ACC112 (cell line): ENCODE measurements around the gene DDX39A.
A peak's percentile ranks its signal among the peaks of the same experiment; 100 is the strongest.
"Not testable (repeated sequence)": the region's sequence is repeated elsewhere in the genome, so short reads cannot be mapped to it uniquely, and the experiment has no call there.

Experiments used
- H2AFZ ChIP-seq: fragments of 200-600 bp; sonication (generic); one replicate; pipeline ENCODE4 v1.6.0; 2017; ENCODE audit warnings: antibody characterized with exemption, low read length; ENCODE audit not compliant: unreplicated experiment
- H3K27ac ChIP-seq: fragments of 200-600 bp; sonication (generic); 2 replicates; pipeline ENCODE4 v1.5.1; 2014; ENCODE audit warnings: low read depth, mild to moderate bottlenecking, antibody characterized with exemption, low read length, moderate library complexity
- H3K27me3 ChIP-seq: fragments of 200-600 bp; sonication (generic); 2 replicates; pipeline ENCODE4 v1.6.1; 2014; ENCODE audit warnings: mild to moderate bottlenecking, antibody characterized with exemption, low read length, moderate library complexity, mixed read lengths; ENCODE audit not compliant: insufficient read depth
- H3K36me3 ChIP-seq: fragments of 200-600 bp; sonication (generic); 2 replicates; pipeline ENCODE4 v1.6.1; 2016; ENCODE audit warnings: mild to moderate bottlenecking, antibody characterized with exemption, low read length, moderate library complexity, mixed read lengths; ENCODE audit not compliant: insufficient read depth
- H3K4me1 ChIP-seq: fragments of 200-600 bp; sonication (generic); one replicate; pipeline ENCODE4 v1.6.1; 2016; ENCODE audit warnings: low read length, mixed read lengths; ENCODE audit not compliant: insufficient read depth, unreplicated experiment, control insufficient read depth
- H3K4me3 ChIP-seq: fragments of 200-600 bp; sonication (generic); 2 replicates; pipeline ENCODE4 v1.5.1; 2014; ENCODE audit warnings: mild to moderate bottlenecking, low read depth, low read length
- H3K79me2 ChIP-seq: fragments of 200-600 bp; sonication (generic); one replicate; pipeline ENCODE4 v1.6.0; 2016; ENCODE audit warnings: low read length; ENCODE audit not compliant: control insufficient read depth, unreplicated experiment, insufficient read depth

Gene DDX39A

DNA sequence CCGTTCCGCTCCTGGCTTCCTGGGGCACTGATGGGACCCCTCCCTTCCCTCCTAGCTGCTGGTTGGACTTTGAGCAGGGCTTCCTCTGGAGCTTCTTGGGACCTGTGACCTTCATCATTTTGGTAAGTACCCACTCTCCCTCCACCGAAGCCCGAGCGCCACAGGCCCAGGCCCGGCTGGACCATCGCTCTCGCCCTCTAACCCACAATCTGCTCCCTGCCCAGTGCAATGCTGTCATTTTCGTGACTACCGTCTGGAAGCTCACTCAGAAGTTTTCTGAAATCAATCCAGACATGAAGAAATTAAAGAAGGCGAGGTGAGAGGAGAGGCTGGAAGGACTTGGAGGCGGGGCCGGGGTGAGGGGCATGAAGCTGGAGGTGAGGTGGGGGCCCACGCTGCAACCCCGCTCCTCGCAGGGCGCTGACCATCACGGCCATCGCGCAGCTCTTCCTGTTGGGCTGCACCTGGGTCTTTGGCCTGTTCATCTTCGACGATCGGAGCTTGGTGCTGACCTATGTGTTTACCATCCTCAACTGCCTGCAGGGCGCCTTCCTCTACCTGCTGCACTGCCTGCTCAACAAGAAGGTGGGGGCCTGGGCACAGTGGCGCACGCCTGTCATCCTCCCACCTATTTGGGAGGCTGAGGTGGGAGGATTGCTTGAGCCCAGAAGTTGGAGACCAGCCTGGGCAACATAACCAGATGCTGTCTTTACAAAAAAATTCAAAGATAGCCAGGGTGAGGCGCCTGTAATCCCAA is 12.3 kb downstream of the DDX39A start:
- peaks cover 23% of the 10 kb centered on the region; the same call in 1 of the 2 replicates for H3K36me3 ChIP-seq
- no peaks in the 10 kb centered on the region for H3K27me3 ChIP-seq
- H2AFZ ChIP-seq = no peak overlapping the region
- H3K79me2 ChIP-seq = peaks cover 3% of the 10 kb centered on the region
- no peak overlapping the region for H3K4me3 ChIP-seq
- H3K27ac ChIP-seq = no peak overlapping the region
- no peaks in the 10 kb centered on the region for H3K4me1 ChIP-seq

DNA sequence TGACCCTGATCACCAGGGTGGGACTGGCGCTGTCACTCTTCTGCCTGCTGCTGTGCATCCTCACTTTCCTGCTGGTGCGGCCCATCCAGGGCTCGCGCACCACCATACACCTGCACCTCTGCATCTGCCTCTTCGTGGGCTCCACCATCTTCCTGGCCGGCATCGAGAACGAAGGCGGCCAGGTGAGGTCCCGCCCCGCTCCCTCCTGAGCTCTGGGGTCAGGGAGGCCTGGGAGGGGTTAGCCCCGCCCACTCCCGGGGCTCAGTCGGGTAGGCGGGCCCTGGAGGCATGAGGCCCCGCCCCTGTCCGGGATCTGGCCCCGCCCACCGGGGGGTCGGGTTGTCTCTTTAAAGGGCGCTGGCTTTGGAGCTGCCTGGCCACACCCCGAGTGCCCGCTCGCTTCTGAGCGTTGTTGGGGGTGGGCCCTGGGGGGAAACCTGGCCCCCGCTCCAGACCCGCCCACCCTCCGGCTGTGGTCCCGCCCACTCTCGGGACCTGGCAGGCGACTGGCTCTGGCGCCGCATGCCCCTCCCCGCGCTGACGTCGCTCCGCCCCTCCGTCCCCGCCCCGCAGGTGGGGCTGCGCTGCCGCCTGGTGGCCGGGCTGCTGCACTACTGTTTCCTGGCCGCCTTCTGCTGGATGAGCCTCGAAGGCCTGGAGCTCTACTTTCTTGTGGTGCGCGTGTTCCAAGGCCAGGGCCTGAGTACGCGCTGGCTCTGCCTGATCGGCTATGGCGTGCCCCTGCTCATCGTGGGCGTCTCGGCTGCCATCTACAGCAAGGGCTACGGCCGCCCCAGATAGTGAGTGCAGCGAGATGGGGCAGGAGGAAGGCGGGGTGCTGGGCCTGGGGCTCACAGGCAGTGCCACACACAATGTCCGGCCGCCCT is 13.1 kb downstream of the DDX39A start:
- no peaks in the 10 kb centered on the region for H3K4me1 ChIP-seq
- no peak overlapping the region for H3K27ac ChIP-seq
- no peak overlapping the region for H3K4me3 ChIP-seq
- H3K36me3 ChIP-seq = peaks cover 25% of the 10 kb centered on the region; the same call in 1 of the 2 replicates
- no peaks in the 10 kb centered on the region for H3K27me3 ChIP-seq
- no peak overlapping the region for H2AFZ ChIP-seq
- no peaks in the 10 kb centered on the region for H3K79me2 ChIP-seq

DNA sequence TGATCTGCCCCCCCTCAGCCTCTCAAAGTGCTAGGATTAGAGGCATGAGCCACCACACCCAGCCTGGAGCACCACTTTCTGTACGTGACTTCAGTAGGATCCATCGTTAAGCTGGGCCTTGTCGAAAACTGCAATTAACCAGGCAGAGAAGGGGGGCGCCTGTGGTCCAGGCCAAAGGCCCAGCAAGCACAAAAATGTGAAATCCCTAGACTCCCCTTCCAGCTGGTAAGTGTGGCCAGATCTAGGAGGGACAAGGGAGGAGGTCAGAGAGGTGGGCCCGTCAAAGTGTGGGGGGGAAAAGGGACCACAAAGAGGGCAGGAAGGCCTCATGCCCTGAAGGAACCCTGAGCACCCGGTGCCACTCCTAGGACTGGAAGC is 13.8 kb downstream of the DDX39A start:
- no peaks in the 10 kb centered on the region for H3K27me3 ChIP-seq
- peaks cover 21% of the 10 kb centered on the region; the same call in 1 of the 2 replicates for H3K36me3 ChIP-seq
- H2AFZ ChIP-seq = no peak overlapping the region
- H3K79me2 ChIP-seq = no peaks in the 10 kb centered on the region
- no peak overlapping the region for H3K27ac ChIP-seq
- H3K4me3 ChIP-seq = no peak overlapping the region
- H3K4me1 ChIP-seq = no peaks in the 10 kb centered on the region

DNA sequence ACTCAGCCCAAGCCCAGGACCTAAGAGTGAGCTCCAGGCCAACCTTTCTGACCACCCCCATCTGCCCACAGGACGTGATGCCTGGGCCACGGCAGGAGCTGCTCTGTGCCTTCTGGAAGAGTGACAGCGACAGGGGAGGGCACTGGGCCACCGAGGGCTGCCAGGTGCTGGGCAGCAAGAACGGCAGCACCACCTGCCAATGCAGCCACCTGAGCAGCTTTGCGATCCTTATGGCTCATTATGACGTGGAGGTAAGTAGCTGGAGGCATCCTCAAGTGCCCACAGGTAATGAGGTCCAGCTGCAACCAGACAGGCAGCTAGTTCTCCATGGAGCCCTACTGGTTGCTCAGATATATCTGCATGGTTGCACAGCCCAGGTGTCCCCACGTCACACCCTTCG is 14.8 kb downstream of the DDX39A start:
- Histone ChIP-seq H3K27ac (no peak overlapping the region), H3K36me3 (peaks cover 20% of the 10 kb centered on the region; the same call in 1 of the 2 replicates), H3K27me3 (no peaks in the 10 kb centered on the region), H2AFZ (no peak overlapping the region), H3K79me2 (no peaks in the 10 kb centered on the region), H3K4me1 (no peaks in the 10 kb centered on the region), H3K4me3 (no peak overlapping the region)

DNA sequence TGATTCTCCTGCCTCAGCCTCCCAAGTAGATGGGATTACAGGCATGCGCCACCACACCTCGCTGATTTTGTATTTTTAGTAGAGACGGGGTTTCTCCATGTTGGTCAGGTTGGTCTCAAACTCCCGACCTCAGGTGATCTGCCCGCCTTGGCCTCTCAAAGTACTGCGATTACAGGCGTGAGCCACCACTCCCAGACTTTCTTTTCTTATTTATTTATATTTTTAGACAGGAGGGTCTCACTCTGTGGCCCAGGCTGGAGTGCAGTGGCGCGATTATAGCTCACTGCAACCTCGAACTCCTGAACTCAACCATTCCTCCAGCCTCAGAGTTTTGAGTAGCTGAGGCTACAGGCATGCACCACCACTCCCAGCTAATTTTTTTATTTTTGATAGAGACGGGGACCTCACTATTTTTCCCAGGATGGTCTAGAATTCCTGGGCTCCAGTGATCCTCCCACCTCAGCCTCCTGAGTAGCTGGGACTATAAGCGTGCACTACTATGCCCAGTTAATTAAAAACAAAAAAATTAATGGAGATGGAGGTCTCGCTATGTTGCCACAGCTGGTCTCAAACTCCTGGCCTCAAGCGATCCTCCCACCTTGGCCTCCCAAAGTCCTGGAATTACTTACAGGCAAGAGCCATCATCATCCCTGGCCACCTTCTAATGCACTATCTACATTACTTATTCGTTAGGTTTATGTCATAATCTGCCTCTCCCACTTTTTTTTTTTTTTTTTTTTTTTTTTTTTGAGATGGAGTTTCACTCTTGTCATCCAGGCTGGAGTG is 15.8 kb downstream of the DDX39A start:
- H3K36me3 ChIP-seq = peaks cover 16% of the 10 kb centered on the region; the same call in 1 of the 2 replicates
- H2AFZ ChIP-seq, H3K4me1 ChIP-seq, H3K79me2 ChIP-seq, H3K27me3 ChIP-seq, H3K4me3 ChIP-seq, H3K27ac ChIP-seq: not testable (repeated sequence)

DNA sequence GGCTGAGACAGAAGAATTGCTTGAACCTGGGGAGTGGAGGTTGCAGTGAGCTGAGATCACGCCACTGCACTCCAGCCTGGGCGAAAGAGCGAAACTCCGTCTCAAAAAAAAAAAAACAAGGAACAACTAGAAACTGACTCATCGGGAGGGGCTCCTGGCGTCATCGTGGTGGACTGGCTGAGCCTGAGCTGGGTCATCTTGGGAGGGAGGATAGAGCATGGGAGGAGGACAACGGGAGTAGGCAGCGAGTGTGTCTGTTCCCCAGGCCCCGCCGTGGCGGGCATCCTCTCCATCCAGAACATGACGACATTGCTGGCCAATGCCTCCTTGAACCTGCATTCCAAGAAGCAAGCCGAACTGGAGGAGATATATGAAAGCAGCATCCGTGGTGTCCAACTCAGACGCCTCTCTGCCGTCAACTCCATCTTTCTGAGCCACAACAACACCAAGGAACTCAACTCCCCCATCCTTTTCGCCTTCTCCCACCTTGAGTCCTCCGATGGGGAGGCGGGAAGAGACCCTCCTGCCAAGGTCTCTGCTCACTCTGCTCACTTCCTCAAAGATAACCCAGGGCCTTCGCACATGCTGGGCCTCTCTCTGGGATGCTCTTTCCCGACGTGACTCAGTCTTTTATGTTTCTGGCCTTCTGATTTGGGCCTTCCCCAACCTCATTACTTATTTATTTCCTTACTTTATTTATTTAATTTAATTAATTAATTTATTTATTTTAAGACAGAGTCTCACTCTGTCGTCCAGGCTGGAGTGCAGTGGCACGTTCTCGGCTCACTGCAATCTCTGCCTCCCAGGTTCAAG is 16.6 kb downstream of the DDX39A start:
- Histone ChIP-seq H3K79me2 (no peaks in the 10 kb centered on the region), H3K36me3 (peaks cover 16% of the 10 kb centered on the region; the same call in 1 of the 2 replicates), H3K27ac (peak overlapping the region; percentile 52; the same call in 1 of the 2 replicates), H2AFZ (no peak overlapping the region), H3K27me3 (no peaks in the 10 kb centered on the region), H3K4me1 (no peaks in the 10 kb centered on the region), H3K4me3 (no peak overlapping the region)

DNA sequence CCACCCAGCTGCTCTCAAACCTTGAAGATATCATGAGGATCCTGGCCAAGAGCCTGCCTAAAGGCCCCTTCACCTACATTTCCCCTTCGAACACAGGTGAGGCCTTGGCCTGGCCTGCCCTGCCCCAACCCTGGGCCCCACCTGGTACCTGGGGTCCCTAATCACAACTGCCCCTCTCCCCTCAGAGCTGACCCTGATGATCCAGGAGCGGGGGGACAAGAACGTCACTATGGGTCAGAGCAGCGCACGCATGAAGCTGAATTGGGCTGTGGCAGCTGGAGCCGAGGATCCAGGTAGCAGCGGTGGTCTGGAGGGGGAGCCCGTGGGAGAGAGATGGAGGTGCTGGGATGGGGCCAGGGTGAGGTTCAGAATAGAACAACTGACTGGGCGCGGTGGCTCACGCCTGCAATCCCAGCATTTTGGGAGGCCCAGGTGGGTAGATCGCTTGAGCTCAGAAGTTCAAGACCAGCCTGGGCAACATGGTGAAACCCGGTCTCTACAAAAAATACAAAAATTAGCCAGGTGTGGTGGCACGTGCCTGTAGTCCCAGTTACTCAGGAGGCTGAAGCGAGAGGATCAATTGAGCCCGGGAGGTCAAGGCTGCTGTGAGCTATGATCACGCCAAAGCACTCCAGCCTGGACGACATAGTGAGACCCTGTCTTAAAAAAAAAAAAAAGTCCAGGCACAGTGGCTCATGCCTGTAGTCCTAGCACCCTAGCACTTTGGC is 17.5 kb downstream of the DDX39A start:
- H3K4me3 ChIP-seq = no peak overlapping the region
- H3K36me3 ChIP-seq = peaks cover 11% of the 10 kb centered on the region; the same call in 1 of the 2 replicates
- H2AFZ ChIP-seq = no peak overlapping the region
- no peaks in the 10 kb centered on the region for H3K4me1 ChIP-seq
- H3K27me3 ChIP-seq = no peaks in the 10 kb centered on the region
- H3K79me2 ChIP-seq = no peaks in the 10 kb centered on the region
- no peak overlapping the region for H3K27ac ChIP-seq

DNA sequence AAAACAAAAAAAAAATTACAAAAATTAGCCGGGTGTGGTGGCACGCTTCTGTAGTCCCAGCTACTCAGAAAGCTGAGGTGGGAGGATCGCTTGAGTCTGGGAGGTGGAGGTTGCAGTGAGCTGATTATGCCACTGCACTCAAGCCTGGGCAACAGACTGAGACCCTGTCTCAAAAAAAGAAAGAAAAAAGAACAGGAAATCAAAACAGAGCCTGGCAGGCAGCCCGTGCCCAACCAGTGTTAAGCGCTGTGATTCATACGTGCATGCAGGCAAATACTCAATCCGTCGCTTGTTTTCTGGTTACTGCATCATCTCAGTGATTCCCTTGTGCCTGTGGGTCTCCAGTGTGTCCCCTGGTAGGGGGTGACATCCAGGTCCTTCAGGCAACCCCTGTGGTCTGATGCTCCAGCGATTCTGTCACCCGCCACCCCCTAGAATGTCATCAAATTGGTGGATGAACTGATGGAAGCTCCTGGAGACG is 18.1 kb downstream of the DDX39A start:
- H3K79me2 ChIP-seq = no peaks in the 10 kb centered on the region
- no peaks in the 10 kb centered on the region for H3K27me3 ChIP-seq
- peaks cover 10% of the 10 kb centered on the region; the same call in 1 of the 2 replicates for H3K36me3 ChIP-seq
- no peak overlapping the region for H2AFZ ChIP-seq
- no peak overlapping the region for H3K27ac ChIP-seq
- no peaks in the 10 kb centered on the region for H3K4me1 ChIP-seq
- no peak overlapping the region for H3K4me3 ChIP-seq

DNA sequence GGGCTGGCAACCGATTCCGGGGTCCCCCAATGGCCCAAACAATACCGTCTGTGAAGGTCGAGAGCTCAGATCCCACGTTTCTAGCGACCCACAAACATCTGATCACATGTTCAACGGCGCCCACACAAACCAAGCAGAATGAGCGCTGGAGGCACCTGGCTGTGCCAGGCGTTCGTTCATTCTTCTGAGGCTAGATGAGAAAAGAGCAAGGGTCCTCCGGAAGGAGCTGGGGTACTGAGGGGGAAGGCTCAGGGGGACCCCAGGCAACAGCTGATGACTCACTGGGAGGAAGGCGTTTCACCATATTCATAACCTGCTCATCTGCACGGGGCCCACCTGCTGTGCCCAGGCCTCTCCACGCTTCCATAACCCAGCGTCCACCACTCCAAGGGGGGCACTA is 22.0 kb downstream of the DDX39A start:
- not testable (repeated sequence) for H3K79me2 ChIP-seq, H3K27me3 ChIP-seq, H3K4me3 ChIP-seq, H2AFZ ChIP-seq, H3K27ac ChIP-seq, H3K4me1 ChIP-seq, H3K36me3 ChIP-seq
